SK-N-SH treated with all-trans-retinoic acid at 6 μM for 48 hours (cell line): ENCODE data around the gene ZNF670.

Source experiments
- ATAC-seq: fragments of 200-7000 bp; cut with Tn5 transposase; 3 replicates; pipeline ENCODE4 v1.9.1; 2020; ENCODE audit warnings: mild to moderate bottlenecking, moderate library complexity
- ARNTL ChIP-seq: fragments of 450-650 bp; formaldehyde crosslinking; IDR thresholded peaks from 2 replicates; pipeline ENCODE4 v1.5.0; 2020; ENCODE audit warnings: low read depth, mild to moderate bottlenecking, moderate library complexity, borderline replicate concordance
- BACH2 ChIP-seq: fragments of 250-450 bp; sonication (Bioruptor Pico); IDR thresholded peaks from 2 replicates; pipeline ENCODE4 v1.9.0; 2021; ENCODE audit warnings: mild to moderate bottlenecking, borderline replicate concordance
- CREB5 ChIP-seq: fragments of 250-450 bp; sonication (Bioruptor Pico); IDR thresholded peaks from 2 replicates; pipeline ENCODE4 v1.5.1; 2020; ENCODE audit warnings: low read depth, mild to moderate bottlenecking, moderate library complexity
- CSRNP3 ChIP-seq: fragments of 250-450 bp; sonication (Bioruptor Pico); IDR thresholded peaks from 2 replicates; pipeline ENCODE4 v1.5.1; 2021; ENCODE audit warnings: mild to moderate bottlenecking, moderate library complexity
- ESRRG ChIP-seq: fragments of 250-450 bp; sonication (Bioruptor Pico); IDR thresholded peaks from 2 replicates; pipeline ENCODE4 v1.6.1; 2021; ENCODE audit warnings: mild to moderate bottlenecking
- GLIS3 ChIP-seq: fragments of 250-450 bp; sonication (Bioruptor Pico); IDR thresholded peaks from 2 replicates; pipeline ENCODE4 v1.5.0; 2020; ENCODE audit warnings: mild to moderate bottlenecking, moderate library complexity
- ISL1 ChIP-seq: fragments of 250-450 bp; sonication (Bioruptor Pico); IDR thresholded peaks from 2 replicates; pipeline ENCODE4 v2.1.2; 2022; ENCODE audit warnings: mild to moderate bottlenecking, moderate library complexity
- OSR1 ChIP-seq: fragments of 250-450 bp; sonication (Bioruptor Pico); IDR thresholded peaks from 2 replicates; pipeline ENCODE4 v1.8.0; 2022; ENCODE audit warnings: moderate library complexity, mild to moderate bottlenecking, inconsistent platforms
- PATZ1 ChIP-seq: fragments of 250-450 bp; sonication (Bioruptor Pico); IDR thresholded peaks from 2 replicates; pipeline ENCODE4 v1.8.0; 2020; ENCODE audit warnings: mild to moderate bottlenecking, moderate library complexity, borderline replicate concordance
- POU6F1 ChIP-seq: fragments of 250-450 bp; sonication (Bioruptor Pico); IDR thresholded peaks from 2 replicates; pipeline ENCODE4 v1.8.0; 2021; ENCODE audit warnings: low read depth, mild to moderate bottlenecking, moderate library complexity, borderline replicate concordance
- PPARA ChIP-seq: fragments of 250-450 bp; sonication (Bioruptor Pico); IDR thresholded peaks from 2 replicates; pipeline ENCODE4 v1.5.0; 2020; ENCODE audit warnings: mild to moderate bottlenecking, borderline replicate concordance
- RARB ChIP-seq: fragments of 250-450 bp; sonication (Bioruptor Pico); IDR thresholded peaks from 2 replicates; pipeline ENCODE4 v1.8.0; 2021; ENCODE audit warnings: mild to moderate bottlenecking, moderate library complexity
- SNAI2 ChIP-seq: fragments of 250-450 bp; sonication (Bioruptor Pico); IDR thresholded peaks from 2 replicates; pipeline ENCODE4 v1.5.0; 2020; ENCODE audit warnings: mild to moderate bottlenecking, moderate library complexity
- TCF4 ChIP-seq: fragments of 250-450 bp; sonication (Bioruptor Pico); IDR thresholded peaks from 2 replicates; pipeline ENCODE4 v1.8.0; 2021; ENCODE audit warnings: mild to moderate bottlenecking, moderate library complexity, borderline replicate concordance
- ZC3H10 ChIP-seq: fragments of 250-450 bp; sonication (Bioruptor Pico); IDR thresholded peaks from 2 replicates; pipeline ENCODE4 v1.5.1; 2021; ENCODE audit warnings: mild to moderate bottlenecking, moderate library complexity
- ZFP3 ChIP-seq: fragments of 250-450 bp; sonication (Bioruptor Pico); IDR thresholded peaks from 2 replicates; pipeline ENCODE4 v1.5.0; 2020; ENCODE audit warnings: mild to moderate bottlenecking, moderate library complexity
- ZFP30 ChIP-seq: fragments of 450-650 bp; formaldehyde crosslinking; IDR thresholded peaks from 2 replicates; pipeline ENCODE4 v1.5.0; 2022; ENCODE audit warnings: mild to moderate bottlenecking, moderate library complexity
- ZNF565 ChIP-seq: fragments of 450-650 bp; formaldehyde crosslinking; conservative IDR thresholded peaks from 2 replicates; pipeline ENCODE4 v1.5.0; 2020; ENCODE audit warnings: low read depth, mild to moderate bottlenecking, moderate library complexity
- ZNF70 ChIP-seq: fragments of 450-650 bp; formaldehyde crosslinking; IDR thresholded peaks from 2 replicates; pipeline ENCODE4 v1.5.0; 2020; ENCODE audit warnings: mild to moderate bottlenecking, moderate library complexity
- ZNF8 ChIP-seq: fragments of 450-650 bp; formaldehyde crosslinking; IDR thresholded peaks from 2 replicates; pipeline ENCODE4 v1.5.0; 2020; ENCODE audit warnings: mild to moderate bottlenecking, moderate library complexity

The ZNF670 gene

GRCh38 chr1:247084771-247085170, 6.2 kb upstream of the ZNF670 start:
- no peak for ATAC-seq

GRCh38 chr1:247079141-247079874, 697 bp upstream of the ZNF670 start:
- no peak for TF ChIP-seq ZFP3 (CRISPR knock-in tag)
- no peak for TF ChIP-seq POU6F1 (CRISPR knock-in tag)
- TF ChIP-seq CSRNP3 (CRISPR knock-in tag) = no peak
- TF ChIP-seq PATZ1 (CRISPR knock-in tag) = no peak
- TF ChIP-seq ESRRG = no peak
- TF ChIP-seq ZNF70 (CRISPR knock-in tag) = no peak
- TF ChIP-seq CREB5 (CRISPR knock-in tag) = no peak
- no peak for TF ChIP-seq ARNTL (CRISPR knock-in tag)
- no peak for TF ChIP-seq GLIS3
- no peak for ATAC-seq

More at GRCh38 chr1:247084771-247085170, 6.2 kb upstream of the ZNF670 start:
- TF ChIP-seq ZC3H10 (CRISPR knock-in tag) = no peak
- no peak for TF ChIP-seq GLIS3
- no peak for TF ChIP-seq ISL1 (CRISPR knock-in tag)
- TF ChIP-seq OSR1 (CRISPR knock-in tag) = no peak
- TF ChIP-seq ZNF8 = no peak
- no peak for TF ChIP-seq BACH2 (CRISPR knock-in tag)
- TF ChIP-seq ESRRG = no peak
- no peak for TF ChIP-seq ARNTL (CRISPR knock-in tag)
- TF ChIP-seq ZFP3 (CRISPR knock-in tag) = no peak
- no peak for TF ChIP-seq CREB5 (CRISPR knock-in tag)
- TF ChIP-seq PPARA = no peak
- TF ChIP-seq ZFP30 (CRISPR knock-in tag) = no peak
- no peak for TF ChIP-seq ZNF565 (CRISPR knock-in tag)
- no peak for TF ChIP-seq POU6F1 (CRISPR knock-in tag)

DNA sequence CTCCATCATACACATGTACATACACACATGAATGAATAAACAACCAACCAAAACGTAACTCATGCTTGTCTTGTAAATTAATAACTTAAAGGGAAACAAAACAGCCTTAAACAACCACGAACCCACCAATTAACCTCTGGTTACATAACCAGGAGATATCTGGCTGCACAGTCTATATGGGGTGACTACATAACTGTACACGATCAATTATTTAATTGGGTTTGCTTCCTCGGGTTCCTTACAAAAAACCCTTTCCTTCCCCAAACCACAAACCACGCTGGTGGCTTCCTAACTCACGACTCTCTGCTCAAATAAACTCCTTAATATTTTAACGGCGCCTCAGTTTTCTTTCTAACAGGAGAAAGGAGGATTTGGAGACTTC, 744 bp downstream of the ZNF670 start:
- ATAC-seq = peak; percentile 13
- no peak for TF ChIP-seq ZFP30 (CRISPR knock-in tag)
- TF ChIP-seq PATZ1 (CRISPR knock-in tag) = no peak
- TF ChIP-seq CREB5 (CRISPR knock-in tag) = no peak
- no peak for TF ChIP-seq RARB (CRISPR knock-in tag)
- no peak for TF ChIP-seq ZNF8
- no peak for TF ChIP-seq OSR1 (CRISPR knock-in tag)
- TF ChIP-seq TCF4 (CRISPR knock-in tag) = no peak
- no peak for TF ChIP-seq BACH2 (CRISPR knock-in tag)
- no peak for TF ChIP-seq ZNF565 (CRISPR knock-in tag)
- TF ChIP-seq ISL1 (CRISPR knock-in tag) = no peak
- no peak for TF ChIP-seq SNAI2 (CRISPR knock-in tag)
- no peak for TF ChIP-seq ZC3H10 (CRISPR knock-in tag)
